Activated CD4-positive, alpha-beta T cell treated with anti-CD3 and anti-CD28 coated beads, Interleukin-2, amount 50 U/mL, for 48 hours (primary cell): ENCODE results near the gene LRRC4B.
"Not testable (repeated sequence)": the region's sequence is repeated elsewhere in the genome, so short reads cannot be mapped to it uniquely, and the experiment has no call there.

ENCODE experiments used
- DNase-seq, 2 experiments: peaks; one replicate each; pipeline ENCODE4 v3.0.0-alpha.2; 2020

LRRC4B gene

DNA sequence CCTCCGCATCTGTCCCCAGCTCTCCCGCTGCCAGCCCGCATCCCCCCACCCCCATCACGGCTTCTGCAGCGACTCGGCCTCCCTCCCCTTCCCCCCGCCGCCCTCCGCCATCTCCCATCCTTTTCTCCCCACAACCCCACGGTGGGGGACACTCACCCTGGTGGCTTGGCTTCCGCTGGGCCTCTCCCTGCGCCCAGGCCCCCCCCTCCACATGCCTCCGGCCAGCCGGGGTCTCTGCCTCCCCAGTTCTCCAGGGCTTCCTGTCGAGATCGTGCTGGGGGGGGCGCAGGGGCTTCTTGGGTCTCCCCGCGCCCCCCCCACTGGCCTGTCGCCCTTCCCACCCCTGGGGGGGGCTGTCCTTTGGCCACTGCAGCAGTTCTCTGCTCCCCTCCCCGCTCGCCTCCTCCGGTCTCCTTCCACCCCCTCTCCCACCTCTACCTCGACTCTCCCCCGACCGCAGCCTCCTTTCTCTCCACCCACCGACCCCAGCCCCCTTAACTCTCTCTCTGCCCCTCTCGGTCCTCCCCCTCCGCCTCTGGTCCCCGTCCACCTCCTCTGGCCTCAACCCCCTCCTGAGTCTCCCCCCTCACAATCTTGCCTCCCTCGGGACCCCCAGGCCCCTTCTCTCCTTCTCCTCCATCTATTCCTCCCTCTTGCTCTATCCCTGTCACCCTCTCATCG lies 17.1 kb downstream of the LRRC4B start:
- DNase-seq, result no peak

DNA sequence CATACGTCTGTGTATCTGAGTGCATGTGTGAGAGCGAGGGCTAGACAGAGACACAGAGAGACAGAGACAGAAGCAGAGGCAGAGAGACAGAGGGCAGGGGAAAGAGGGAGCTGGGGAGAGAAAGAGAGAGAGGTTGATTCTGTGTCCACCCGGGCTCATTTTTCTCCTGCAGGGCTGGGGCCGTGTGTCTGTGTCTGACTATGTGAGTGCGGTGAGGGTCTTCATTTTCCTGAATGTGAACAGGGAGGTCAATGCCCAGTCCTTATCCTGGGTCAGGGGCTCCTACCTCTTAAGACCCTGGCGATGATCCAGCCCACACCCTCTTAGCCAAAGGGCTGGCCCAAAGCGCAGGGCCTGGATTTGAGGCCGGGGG lies 17.7 kb downstream of the LRRC4B start:
- DNase-seq, result no peak

DNA sequence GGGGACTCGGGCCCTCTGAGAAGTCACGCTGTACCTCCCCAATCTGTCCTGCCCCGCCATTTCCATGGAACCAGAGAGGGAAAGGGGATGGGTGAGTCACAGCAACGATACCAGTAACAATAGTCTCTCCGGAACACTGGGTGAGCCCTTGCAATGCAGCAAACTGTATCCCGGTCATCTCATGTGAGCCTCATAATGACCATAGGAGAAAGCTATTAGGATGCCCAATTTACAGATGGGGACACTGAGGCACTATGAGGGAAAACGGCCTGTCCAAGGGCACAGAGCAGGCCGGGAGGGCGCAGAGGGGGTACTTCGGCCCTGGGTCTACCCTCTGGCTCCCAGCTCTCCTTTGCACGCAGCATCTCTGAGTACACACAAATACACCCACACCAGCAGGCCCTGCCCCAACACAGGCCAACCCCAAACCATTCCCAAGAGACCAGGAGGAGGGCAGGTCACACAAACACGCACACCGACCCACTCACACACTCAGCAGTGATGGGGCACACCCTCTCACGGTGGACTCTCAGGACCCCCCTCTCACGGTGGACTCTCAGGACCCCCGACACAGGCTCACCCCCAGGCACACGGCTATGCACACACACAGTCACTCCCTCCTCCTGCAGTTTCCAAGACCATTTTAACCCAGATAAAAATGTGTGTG lies 18.2 kb downstream of the LRRC4B start:
- no peak for DNase-seq

DNA sequence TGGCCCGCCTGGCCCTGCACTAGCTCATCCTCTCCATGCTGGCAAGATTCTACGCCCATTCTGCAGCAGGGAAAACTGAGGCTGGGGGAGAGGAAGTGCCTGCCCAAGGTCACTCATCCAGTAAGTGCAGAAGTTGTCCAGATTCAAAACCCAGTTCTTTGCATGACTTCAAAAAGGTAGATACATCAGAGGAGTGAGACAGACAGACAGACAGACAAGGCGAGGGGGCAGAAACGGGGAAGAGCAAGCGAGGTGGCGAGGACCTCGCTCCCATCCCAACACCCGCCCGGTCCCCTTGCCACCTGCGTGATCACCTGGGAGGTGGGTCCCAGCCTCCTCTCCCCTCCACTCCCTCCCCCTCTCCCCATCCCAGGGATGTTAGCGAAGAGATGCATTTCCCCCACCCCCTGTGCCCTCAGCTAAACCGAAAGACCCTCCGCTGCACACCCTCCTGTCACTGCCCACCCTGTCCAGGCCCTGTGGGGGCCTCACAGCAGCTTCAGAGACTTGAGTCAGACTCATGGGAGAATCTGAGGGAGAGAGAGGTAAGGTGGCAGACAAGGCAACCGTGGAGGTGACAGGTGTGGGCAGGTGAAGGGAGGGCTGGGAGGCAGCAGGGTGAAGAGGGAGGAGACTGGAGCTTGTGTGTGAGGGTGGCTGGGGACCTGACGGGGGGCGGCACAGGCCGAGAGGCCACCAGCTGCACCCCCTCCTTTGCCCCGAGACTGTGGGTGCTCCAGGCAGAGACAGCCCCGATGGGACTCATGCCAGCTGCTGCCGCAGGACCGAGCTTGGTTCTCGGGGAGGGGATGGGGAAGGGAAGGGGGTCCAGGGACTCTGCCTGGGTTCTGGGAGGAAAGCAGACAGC lies 18.9 kb downstream of the LRRC4B start:
- DNase-seq, result no peak

DNA sequence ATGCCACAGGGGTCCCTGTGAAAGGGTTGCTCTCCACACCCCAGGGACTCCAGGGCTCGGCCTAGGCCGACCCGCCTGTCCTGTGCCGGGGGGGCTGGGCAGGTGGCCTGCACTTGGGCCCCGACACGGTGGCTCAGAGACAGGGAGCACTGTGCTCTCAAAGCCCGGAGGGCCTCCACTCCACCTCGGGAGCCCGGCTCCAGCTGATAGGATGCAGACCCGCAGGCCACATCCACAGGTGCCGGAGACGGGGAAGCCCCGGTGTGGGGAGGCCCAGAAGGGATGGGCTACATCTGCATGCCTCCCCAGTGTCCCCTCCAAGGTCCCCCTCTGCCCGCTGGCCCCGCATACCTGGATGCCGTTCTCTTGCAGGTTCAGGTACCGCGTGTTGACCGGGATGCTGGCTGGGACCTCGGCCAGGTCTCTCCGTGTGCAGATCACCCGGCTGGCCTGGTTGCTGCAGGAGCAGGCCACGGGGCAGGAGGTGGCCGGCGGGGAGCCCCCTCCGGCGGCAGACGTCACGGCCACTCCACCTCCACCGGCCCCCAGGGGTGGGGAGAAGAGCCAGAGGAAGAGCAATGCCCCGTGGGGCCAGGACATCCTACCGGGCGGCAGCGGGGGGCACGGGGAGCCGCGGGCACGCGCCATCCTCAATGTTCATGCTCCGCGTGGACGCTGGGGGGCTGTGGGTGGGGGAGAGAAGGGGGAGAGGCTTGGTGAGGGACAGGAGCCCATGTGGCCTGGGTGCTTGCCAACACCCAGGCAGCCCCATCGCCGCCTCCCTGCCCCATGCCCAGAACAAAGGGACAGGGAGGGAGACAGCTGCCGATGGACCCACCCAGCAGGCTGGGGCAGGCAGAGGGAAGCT lies 19.8 kb downstream of the LRRC4B start:
- no peak for DNase-seq

DNA sequence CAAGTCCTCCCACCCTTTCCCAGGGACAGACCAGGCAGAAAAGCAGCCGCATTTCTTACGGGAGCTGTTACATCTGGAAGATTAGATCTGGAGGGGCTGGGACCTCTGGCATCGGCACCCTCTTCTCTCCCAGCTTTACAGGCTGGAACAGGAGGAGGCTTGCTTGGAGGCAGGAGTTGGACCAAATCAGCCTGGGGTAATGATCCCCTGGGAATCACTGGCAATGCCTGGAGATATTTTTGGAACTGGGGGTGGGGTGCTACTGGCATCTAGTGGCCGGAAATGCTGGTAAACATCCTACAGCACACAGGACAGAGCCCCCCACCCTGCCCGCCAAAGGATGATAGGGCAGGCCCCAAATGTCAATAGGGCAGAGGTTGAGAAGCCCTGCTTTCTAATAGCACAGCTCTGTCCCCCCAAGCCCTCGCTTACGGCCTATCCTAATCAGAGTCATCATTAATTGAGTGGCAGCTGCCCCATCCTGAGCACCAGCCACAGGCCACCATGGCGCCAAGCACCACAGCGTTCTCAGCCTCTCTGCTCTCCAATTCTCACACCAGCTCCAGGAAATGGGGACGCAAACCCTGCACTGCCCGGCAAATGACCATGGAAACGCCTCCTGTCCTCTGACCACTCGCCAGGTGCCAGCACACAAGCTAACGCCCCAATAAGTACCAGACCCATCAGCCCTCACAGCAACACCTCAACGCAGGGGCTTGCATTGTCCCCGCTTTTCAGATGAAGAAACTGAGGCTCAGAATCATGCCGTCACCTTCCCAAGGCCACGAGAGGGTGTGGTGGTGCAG lies 20.6 kb downstream of the LRRC4B start:
- no peak for DNase-seq

DNA sequence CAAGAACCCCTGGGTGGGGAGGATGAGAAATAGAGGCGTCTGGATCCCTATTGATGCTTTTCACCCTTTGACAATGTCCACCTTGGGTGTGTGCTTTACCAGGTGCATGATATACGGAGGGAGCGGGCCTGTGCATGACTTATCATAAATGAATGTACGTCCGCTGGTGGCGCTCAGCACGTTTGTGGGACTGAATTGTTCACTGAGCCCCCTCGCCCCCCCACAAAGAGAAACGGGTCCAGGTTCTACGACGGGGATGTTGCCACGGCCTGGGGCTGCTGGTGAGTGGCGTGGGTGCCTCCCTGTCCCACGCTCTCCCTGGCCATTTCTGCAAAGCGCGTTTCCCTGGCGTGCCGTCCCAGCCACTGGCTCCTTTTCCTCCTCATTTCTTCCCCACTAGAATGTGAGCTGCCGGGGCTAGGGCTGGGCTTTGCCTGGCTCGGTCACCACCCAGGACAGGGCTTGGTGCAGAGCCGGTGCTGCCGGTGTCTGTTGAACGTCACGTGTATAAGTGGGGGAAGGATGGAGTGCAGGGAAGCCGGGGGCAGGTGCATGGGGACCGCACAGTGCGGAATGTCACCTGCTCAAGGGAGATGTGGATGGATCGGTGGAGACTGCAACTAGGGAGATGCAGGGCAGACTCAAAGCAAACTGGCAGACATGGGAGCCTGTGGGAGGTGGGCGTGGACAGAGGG lies 21.6 kb downstream of the LRRC4B start:
- DNase-seq, result no peak

DNA sequence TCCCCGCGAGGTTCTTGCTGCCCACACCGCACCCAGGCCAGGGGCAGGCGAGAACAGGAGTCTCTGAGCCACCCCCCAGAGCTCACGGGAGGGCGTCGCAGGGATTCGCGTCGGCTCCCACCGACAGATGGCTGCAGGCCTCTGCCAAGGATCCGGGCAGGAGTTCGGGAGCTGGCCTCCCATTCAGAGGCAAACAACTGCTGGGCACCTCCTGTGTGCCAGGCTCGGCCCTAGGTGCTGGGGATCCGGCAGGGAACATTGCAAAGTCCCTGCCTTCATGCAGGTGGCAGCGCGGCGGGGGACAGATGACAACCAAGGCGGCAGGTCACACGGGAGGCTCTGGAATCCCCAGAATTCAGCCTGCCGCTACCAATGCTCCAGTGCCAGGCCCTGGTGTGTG lies 25.3 kb downstream of the LRRC4B start:
- DNase-seq, result no peak

DNA sequence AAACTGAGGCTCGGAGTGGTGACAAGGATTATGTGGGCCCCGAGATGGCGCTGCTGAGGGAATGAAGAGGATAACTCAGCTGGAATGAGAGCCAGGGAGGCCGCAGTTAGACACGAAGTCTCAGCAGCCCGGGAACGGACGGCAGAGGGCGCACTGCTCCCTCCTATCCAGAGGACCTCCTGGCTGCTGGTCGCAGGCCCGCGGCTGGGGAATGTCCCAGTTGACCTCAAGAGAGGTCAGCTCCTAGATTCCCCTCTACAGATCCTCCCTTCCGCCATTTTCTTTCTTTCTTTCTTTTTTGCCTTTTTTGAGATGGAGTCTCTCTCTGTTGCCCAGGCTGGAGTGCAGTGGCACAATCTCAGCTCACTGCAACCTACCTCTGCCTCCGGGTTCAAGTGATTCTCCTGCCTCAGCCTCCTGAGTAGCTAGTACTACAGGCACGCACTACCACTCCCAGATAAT lies 30.4 kb downstream of the LRRC4B start:
- DNase-seq, result peak; percentile 84

DNA sequence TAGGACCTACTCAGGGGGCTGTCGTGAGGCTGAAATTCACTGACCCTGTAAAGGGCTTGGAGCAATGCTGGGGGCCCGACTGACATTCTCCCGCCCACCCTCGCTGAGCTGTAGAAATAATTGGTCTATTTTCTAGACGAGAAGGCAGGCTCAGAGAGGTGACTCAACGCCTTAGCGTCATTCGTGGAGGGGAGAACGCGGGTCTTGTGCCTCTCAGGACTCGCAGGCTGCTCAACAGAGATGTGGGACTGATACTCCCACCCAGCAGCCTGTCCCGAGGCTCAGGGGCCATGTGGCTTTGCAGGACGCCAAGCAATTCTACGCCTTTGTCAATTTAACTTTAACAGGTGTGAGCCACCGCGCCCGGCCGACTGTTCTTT lies 30.9 kb downstream of the LRRC4B start:
- DNase-seq, result no peak

DNA sequence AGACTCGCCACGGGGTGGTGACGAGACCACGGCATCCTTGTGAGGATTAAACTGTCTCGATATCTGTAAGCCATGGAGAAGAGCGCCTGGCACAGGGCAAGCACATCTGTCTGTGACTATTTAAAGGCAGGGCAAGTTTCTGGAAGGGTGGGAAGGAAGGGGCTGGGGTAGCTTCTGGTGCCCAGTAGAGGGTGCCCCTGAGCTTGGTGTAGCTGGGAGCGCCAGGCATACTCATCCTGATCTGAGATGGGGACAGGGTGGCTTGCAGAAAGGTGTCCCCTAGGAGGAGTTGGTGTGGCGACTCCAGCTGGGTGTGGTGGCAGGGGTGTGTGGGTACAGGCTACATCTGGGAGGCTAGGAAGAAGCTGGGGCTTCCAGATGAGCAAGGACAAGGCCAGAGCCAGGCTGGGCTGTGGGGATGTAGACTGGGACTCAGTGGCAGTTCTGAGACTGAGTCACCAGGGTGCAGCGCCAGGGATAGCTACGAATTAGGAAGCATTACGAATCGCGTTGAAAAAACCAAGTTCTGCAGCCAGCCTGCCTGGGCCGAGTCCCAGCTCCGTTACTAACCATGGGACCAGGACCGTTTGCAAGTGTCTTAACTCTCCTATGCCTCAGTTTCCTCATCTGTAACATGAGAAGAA lies 31.5 kb downstream of the LRRC4B start:
- DNase-seq, result no peak

DNA sequence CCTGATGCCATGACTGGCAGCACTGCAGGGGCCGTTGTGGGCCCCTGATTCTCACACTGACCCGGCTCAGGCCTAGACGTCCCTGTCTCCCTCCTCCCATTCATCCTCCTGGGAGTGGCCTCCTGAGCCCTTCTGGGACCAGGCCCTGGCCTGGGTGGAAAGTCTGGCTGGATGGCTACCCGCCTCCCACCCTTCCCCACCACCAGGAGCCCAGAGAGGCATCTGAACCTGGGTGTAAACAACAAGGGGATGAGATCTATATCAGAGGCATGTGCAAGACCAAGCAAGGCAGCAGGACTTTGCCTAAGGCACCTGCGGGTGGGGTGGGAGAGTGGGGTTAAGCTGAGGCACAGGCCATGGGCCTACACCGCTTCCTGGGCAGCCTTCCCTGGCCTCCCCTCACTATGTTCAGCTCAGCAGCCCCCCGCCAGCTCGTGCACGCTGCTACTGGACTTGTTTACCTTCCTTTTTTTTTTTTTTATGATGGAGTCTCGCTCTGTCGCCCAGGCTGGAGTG lies 32.5 kb downstream of the LRRC4B start:
- DNase-seq, result no peak

DNA sequence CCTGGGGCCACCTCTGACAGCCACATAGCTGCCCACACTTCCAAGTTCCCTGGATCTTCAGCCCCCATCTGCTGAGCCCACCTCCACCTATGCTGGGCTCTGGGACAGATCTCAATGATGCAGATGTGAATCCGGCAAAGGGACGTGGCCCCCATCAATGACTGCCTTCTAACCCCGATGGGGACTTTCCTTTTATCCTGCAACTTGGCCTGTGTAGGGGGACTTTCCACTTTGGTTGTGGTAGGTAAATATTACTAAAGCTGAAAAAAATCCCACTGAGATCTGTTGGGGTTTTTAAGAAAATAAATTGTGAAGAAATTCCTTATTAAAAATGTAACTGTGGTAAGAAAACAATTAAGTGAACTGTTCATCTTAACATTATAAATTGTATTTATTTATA lies 33.8 kb downstream of the LRRC4B start:
- DNase-seq, result no peak

DNA sequence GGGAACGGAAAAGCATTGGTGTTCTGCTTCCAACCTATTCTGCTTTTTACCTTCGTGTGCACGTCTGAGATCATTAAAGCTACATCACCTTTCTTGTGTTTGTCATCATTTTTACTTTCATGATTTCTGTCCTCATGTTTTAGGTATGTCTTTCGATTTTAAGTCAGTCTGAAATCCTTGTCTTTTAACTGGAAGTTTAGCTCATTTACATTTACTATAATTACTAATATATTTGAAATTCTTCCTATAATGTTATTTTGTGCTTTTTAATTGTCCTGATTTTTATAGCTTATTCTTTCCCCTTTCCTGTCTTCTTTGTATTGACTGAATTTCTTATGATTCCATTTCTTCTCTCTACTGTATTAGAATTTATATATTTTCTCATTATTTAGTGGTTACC lies 35.3 kb downstream of the LRRC4B start:
- no peak for DNase-seq

DNA sequence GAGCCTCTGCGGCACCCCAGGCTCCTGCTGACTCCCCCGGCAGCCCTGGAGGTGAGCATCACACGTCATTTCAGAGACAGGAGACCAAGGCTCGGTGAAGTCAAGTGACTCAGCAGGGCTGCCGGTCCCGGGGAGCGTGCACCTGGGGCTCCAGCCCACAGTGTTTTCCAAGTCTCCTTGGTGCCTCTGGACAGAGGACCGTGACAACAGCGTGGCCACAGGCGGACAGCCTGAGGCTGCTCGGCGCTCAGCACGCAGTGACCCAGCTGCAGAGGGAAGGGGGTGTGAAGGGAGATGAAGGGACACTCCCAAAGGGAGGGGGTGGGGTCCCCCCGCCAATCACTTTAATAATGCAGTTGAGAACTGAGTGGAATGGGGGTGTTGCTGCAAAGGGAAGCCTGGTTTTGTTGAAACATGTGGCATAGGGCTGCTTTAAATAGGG lies 37.0 kb downstream of the LRRC4B start:
- no peak for DNase-seq

DNA sequence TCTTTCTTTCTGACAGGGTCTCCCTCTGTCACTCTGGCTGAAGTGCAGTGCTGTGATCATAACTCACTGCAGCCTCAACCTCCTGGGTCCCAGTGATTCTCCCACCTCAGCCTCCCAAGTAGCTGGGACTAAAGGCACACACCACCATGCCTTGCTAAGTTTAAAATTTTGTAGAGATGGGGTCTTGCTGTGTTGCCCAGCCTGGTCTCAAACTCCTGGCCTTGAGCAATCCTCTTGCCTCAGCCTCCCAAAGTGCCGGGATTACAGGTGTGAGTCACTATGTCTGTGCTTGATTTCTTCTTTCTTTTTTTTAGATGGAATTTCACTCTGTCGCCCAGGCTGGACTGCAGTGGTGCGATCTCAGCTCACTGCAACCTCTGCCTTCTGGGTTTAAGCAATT lies 40.2 kb downstream of the LRRC4B start:
- not testable (repeated sequence) for DNase-seq

DNA sequence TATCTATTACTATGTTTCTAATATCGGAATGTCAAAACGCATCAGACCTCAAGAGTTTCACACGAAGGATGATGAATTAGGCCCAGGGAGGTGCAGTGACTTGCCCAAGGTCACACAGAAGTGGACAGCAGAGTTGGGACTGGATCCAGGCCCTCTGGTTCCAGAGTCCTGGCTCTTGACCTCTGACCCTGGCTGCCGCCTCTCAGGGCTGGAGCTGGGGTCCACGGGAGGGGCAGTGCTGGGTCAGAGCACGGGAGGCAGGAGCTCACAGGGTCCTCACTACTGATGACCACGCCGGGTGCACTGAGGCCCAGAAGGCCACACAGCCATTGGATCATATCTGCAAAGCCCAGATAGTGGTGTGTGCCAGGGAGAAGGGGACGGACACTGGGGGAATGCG lies 45.4 kb downstream of the LRRC4B start:
- no peak for DNase-seq

DNA sequence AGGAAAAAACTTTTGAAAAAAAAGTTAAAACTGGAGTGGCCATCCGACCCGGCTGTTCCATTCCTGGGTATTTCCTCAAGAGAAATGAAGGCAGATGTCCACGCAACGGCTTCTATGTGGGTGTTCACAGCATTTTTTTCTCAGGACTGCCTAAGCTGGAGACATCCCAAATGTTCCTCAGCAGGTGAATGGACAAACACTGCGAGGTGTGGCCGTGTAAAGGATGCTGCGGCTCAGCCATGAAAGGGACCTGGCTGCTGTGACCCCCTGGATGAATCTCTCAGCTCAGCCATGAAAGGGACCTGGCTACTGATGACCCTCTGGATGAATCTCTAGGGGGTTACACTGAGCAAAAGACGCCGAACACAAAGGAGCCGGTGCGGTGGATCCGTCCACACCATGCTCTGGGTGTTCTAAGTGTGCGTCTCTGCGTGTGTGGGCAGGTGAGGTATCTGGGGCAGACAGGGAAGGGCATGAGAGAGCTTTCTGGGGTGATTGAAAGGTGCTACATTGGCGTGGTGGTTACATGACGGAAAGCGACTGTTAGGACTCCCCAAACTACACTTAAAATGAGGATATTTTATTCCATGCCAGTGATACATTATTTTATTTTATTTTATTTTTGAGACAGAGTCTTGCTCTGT lies 47.3 kb downstream of the LRRC4B start:
- no peak for DNase-seq

DNA sequence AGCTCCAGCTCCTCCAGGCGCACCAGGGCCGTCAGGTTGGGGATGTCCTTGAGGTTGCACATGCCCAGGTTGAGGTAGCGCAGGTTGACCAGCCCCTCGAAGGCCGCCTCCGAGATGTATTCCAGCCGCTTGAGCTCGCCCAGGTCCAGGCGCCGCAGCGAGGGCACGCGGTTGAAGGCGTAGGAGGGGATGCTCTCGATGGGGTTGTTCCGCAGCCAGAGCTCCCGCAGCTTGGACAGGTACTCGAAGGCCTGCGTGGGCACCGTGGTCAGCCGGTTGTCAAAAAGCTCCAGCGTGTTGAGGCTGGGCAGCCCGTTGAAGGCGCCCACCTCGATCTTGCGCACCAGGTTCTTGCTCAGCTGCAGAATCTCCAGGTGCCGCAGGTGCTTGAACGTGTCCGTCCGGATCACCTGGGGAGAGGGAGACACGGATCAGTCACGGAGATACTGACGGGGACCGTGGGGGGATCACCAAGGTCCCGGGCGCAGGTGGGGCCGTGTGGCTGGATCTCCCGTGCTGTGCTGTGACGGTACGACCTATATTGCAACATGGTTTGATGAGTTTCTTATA lies 49.1 kb downstream of the LRRC4B start:
- DNase-seq, result no peak
